Spleen (tissue), 11 donors: ENCODE measurements around the gene TMED6. TPM values are rescaled to one million over a fixed set of nuclear protein-coding genes. Genes with fewer than 3 reads are reported as not detected.

Source experiments
- DNase-seq: peaks from one replicate; pipeline ENCODE4 v3.0.0-alpha.2; 2020
- H3K27ac ChIP-seq, 8 donors: fragments of 200-600 bp; sonication (generic) in 7 of 8; 1 replicate in 4 of 8; 2 replicates in 4 of 8; pipeline versions ENCODE4 v1.5.0 to v1.8.0; 2016 to 2021; ENCODE audit warnings: inconsistent platforms in 4 of 8, mild to moderate bottlenecking in 4 of 8, moderate library complexity in 1 of 8
- H3K27me3 ChIP-seq, 7 donors: fragments of 200-600 bp; sonication (generic) in 6 of 7; replicated peaks in 1 of 7; 1 replicate in 4 of 7; 2 replicates in 3 of 7; pipeline versions ENCODE4 v1.5.0 to v1.8.0; 2016 to 2021; ENCODE audit warnings: inconsistent platforms in 3 of 7, mild to moderate bottlenecking in 1 of 7
- H3K36me3 ChIP-seq, 6 donors: fragments of 200-600 bp; sonication (generic) in 5 of 6; 1 replicate in 4 of 6; 2 replicates in 2 of 6; pipeline versions ENCODE4 v1.5.0 to v1.8.0; 2016 to 2021; ENCODE audit warnings: inconsistent platforms in 2 of 6
- H3K4me1 ChIP-seq, 6 donors: fragments of 200-600 bp; sonication (generic) in 5 of 6; 1 replicate in 3 of 6; 2 replicates in 3 of 6; pipeline versions ENCODE4 v1.5.0 to v1.8.0; 2016 to 2021; ENCODE audit warnings: inconsistent platforms in 3 of 6
- H3K4me3 ChIP-seq, 8 donors: fragments of 200-600 bp; sonication (generic) in 7 of 8; 1 replicate in 4 of 8; 2 replicates in 4 of 8; pipeline versions ENCODE4 v1.5.0 to v1.8.0; 2016 to 2021; ENCODE audit warnings: inconsistent platforms in 4 of 8, mild to moderate bottlenecking in 4 of 8, moderate library complexity in 2 of 8
- H3K9me3 ChIP-seq, 8 donors: fragments of 200-600 bp; sonication (generic) in 7 of 8; 1 replicate in 4 of 8; 2 replicates in 4 of 8; pipeline versions ENCODE4 v1.5.0 to v1.8.0; 2016 to 2021; ENCODE audit warnings: inconsistent platforms in 4 of 8
- POLR2A ChIP-seq, 3 donors: fragments of 450-650 bp; IDR thresholded peaks; one replicate each; pipeline ENCODE4 v1.5.1; 2017; ENCODE audit warnings: antibody characterized with exemption in 3 of 3, mild to moderate bottlenecking in 1 of 3
- POLR2AphosphoS5 ChIP-seq, 3 donors: sonication (generic); formaldehyde crosslinking; IDR thresholded peaks; one replicate each; pipeline ENCODE4 v1.5.1; 2017; ENCODE audit warnings: antibody characterized with exemption in 3 of 3
- WGBS, 5 donors: extraction: QIAGEN DNeasy Blood & Tissue Kit in 3 of 5; methylation state at CpG; one replicate each; pipeline versions ENCODE4 v1.1.5 to v1.1.7; 2013 to 2018; 5-methylcytosine and 5-hydroxymethylcytosine counted together
- intact Hi-C: fragments of 100-400 bp; cut with DNase I; formaldehyde crosslinking; loops from one replicate; pipeline ENCODE4 v1.15.0; 2023; ENCODE audit warnings: low total_unique reads
- polyA plus RNA-seq, 3 donors: library from polyadenylated mRNA; stranded (reverse); fragments of 200-250 nt; gene quantifications; one replicate each; pipeline ENCODE4 v1.2.1, GENCODE V29; 2013
- total RNA-seq, 7 donors: library from RNA; depleted of rRNA in 3 of 7; stranded (reverse); fragments of >200 nt in 3 of 7; fragmentation: NEBNext Ultra II Directional in 4 of 7; extraction: Animal tissue kit (Norgen Biotek cat#: 25700) in 4 of 7; gene quantifications; one replicate each; pipeline versions ENCODE4 v1.1.0 to v1.2.1, GENCODE V29; 2016 to 2021
- TF ChIP-seq, protein P1 (sequence below), 11 experiments: fragments of 200-600 bp in 7 of 11; fragments of 450-650 bp in 4 of 11; sonication (generic) in 4 of 11; IDR thresholded peaks in 8 of 11; conservative IDR thresholded peaks in 3 of 11; 1 replicate in 7 of 11; 2 replicates in 4 of 11; pipeline versions ENCODE4 v1.4.0 to v1.8.0; 2016 to 2021; ENCODE audit warnings: antibody characterized with exemption in 11 of 11, inconsistent platforms in 4 of 11, mild to moderate bottlenecking in 1 of 11
- donor health status: healthy with polysubstance abuse.
- donor health status: DM: no; HTN: no; CAD: no; lungs with moderate emphysema.
- donor health status: DM: no; HTN: no; CAD: no.
- donor health status: Bipolar disorder and iron deficiency.
- donor health status: healthy.
- donor health status: DM: no; HTN: no; CAD: no.
- donor health status: DM: yes; HTN: yes; CAD: no.

The TMED6 gene
- total and polyA plus RNA-seq, 10 donors = 0.59 to 5.2 (median 1.3) TPM; not detected in 2

DNA sequence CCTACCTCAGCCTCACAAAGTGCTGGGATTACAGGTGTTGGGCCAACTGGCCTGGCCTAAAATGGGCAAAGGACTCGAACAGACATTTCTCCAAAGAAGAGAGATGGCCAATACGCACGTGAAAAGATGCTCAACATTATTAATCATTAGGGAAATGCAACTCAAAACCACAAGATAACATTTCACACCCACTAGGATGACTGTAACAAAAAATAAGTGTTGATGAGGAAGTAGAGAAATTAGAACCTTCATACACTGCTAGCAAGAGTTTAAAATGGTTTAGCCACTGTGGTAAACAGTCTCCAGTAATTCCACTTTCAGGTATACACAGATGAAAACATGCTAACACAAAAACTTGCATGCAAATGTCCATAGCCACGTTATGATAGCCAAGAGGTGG, 5.7 kb downstream of the TMED6 start:
- H3K27me3 ChIP-seq = no peaks in the 10 kb centered on the region
- no peak for DNase-seq
- H3K9me3 ChIP-seq = no peaks in the 10 kb centered on the region
- H3K36me3 ChIP-seq = peaks cover 0 to 67% (median 31%) of the 10 kb centered on the region in 6 donors
- H3K27ac ChIP-seq = peak overlapping the region in 3 of 8 donors; percentile 15 to 61 (median 30)
- 43 to 70% (median 49%) methylated on average over 4 of the region's 4 CpGs for WGBS, 5 donors
- TF ChIP-seq, protein P1, sequence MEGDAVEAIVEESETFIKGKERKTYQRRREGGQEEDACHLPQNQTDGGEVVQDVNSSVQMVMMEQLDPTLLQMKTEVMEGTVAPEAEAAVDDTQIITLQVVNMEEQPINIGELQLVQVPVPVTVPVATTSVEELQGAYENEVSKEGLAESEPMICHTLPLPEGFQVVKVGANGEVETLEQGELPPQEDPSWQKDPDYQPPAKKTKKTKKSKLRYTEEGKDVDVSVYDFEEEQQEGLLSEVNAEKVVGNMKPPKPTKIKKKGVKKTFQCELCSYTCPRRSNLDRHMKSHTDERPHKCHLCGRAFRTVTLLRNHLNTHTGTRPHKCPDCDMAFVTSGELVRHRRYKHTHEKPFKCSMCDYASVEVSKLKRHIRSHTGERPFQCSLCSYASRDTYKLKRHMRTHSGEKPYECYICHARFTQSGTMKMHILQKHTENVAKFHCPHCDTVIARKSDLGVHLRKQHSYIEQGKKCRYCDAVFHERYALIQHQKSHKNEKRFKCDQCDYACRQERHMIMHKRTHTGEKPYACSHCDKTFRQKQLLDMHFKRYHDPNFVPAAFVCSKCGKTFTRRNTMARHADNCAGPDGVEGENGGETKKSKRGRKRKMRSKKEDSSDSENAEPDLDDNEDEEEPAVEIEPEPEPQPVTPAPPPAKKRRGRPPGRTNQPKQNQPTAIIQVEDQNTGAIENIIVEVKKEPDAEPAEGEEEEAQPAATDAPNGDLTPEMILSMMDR (IDR thresholded peaks at IDR 0.05 in 8 of 11, conservative IDR thresholded peaks at IDR 0.05 in 3 of 11) = no peak
- TF ChIP-seq POLR2A (IDR thresholded peaks at IDR 0.05) (no peak), POLR2AphosphoS5 (IDR thresholded peaks at IDR 0.05) (no peak)
- H3K4me3 ChIP-seq = no peak overlapping the region
- intact Hi-C loops = no loop called here
- H3K4me1 ChIP-seq = peaks cover 4 to 34% (median 12%) of the 10 kb centered on the region in 6 donors

DNA sequence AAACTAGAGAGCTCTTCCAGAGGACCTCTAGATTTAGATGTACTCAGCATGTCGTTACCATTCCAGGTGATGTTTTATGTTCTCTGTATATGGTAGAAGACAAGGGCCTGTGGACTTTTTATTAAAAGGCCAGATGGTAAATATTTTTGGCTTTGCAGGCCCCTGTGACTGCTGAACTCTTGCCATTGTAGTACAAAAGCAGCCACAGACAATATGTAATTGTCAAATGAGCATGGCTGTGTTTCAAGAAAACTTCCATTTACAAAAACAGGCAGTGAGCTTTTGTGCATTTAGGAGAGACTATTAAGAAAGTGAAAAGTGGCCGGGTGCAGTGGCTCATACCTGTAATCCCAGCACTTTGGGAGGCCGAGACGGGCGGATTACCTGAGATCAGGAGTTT, 7.4 kb downstream of the TMED6 start:
- H3K27ac ChIP-seq = no peak overlapping the region
- peaks cover 9 to 46% (median 22%) of the 10 kb centered on the region in 6 donors for H3K4me1 ChIP-seq
- peaks cover 0 to 52% (median 34%) of the 10 kb centered on the region in 6 donors for H3K36me3 ChIP-seq
- DNase-seq = no peak
- 93 to 98% (median 98%) methylated on average over 5 of the region's 5 CpGs for WGBS, 5 donors
- H3K4me3 ChIP-seq = no peak overlapping the region
- H3K27me3 ChIP-seq = no peaks in the 10 kb centered on the region
- intact Hi-C loops = no loop called here
- TF ChIP-seq POLR2A (IDR thresholded peaks at IDR 0.05) = no peak
- no peak for TF ChIP-seq POLR2AphosphoS5 (IDR thresholded peaks at IDR 0.05)
- TF ChIP-seq, protein P1 (IDR thresholded peaks at IDR 0.05 in 8 of 11, conservative IDR thresholded peaks at IDR 0.05 in 3 of 11) = no peak
- no peaks in the 10 kb centered on the region for H3K9me3 ChIP-seq

DNA sequence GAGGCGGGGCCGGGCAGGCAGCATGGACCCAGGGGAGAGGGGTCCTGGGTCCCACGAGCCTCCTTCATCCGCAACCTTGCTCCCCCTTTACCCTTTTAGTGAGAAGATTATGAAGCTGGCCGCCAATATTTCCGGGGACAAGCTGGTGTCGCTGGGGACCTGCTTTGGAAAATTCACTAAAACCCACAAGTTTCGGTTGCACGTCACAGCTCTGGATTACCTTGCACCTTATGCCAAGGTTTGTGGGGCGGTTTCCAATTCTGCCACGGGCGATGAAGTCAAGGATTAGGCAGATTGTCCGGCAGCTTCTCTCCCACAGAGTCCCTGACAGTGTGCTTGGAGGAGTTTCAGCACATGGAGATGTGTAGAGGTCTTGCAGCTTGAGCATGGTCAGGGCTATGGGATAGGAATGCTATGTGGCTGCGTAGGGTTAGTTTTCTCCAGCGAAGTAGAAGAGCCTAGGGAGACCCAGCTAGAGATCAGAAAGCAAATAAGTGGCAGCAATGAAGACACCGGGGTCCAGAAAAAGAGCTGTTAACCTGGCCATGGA, 11.4 kb downstream of the TMED6 start:
- H3K36me3 ChIP-seq = peaks cover 0 to 61% (median 50%) of the 10 kb centered on the region in 6 donors

More for the DNA sequence above, 11.4 kb downstream of the TMED6 start:
- H3K27me3 ChIP-seq = no peaks in the 10 kb centered on the region
- TF ChIP-seq POLR2A (IDR thresholded peaks at IDR 0.05) (no peak), POLR2AphosphoS5 (IDR thresholded peaks at IDR 0.05) (no peak)
- TF ChIP-seq, protein P1 (IDR thresholded peaks at IDR 0.05 in 8 of 11, conservative IDR thresholded peaks at IDR 0.05 in 3 of 11) = no peak
- intact Hi-C loops = no loop called here
- DNase-seq = no peak
- H3K9me3 ChIP-seq = no peaks in the 10 kb centered on the region
- H3K4me3 ChIP-seq = peak overlapping the region; percentile 74 to 97 (median 90)
- H3K27ac ChIP-seq = peak overlapping the region; percentile 83 to 97 (median 92)
- 7 to 12% (median 10%) methylated on average over 13 to 16 of the region's 16 CpGs for WGBS, 5 donors
- H3K4me1 ChIP-seq = peaks cover 21 to 65% (median 38%) of the 10 kb centered on the region in 6 donors
